IgD-negative memory B cell (primary cell): ENCODE measurements around the gene LMNA. TPM values are rescaled to one million over a fixed set of nuclear protein-coding genes. Genes with fewer than 3 reads are reported as not detected.
"Not testable (repeated sequence)": the region's sequence is repeated elsewhere in the genome, so short reads cannot be mapped to it uniquely, and the experiment has no call there.

Experiments
- H3K27ac Mint-ChIP-seq, 3 donors: one replicate each; pipeline ENCODE4 v1.8.0; 2020 to 2022; ENCODE audit warnings: mild to moderate bottlenecking in 3 of 3, mixed read lengths in 3 of 3, moderate library complexity in 1 of 3
- H3K27me3 Mint-ChIP-seq: one replicate; pipeline ENCODE4 v1.8.0; 2021; ENCODE audit warnings: mixed read lengths
- H3K36me3 Mint-ChIP-seq: one replicate; pipeline ENCODE4 v1.8.0; 2020; ENCODE audit warnings: mild to moderate bottlenecking, mixed read lengths
- H3K4me1 Mint-ChIP-seq, 3 donors: one replicate each; pipeline ENCODE4 v1.8.0; 2020 to 2022; ENCODE audit warnings: mixed read lengths in 3 of 3, mild to moderate bottlenecking in 1 of 3
- H3K4me3 Mint-ChIP-seq, 4 donors: one replicate each; pipeline ENCODE4 v1.8.0; 2020 to 2022; ENCODE audit warnings: mild to moderate bottlenecking in 4 of 4, mixed read lengths in 4 of 4, moderate library complexity in 3 of 4
- H3K9me3 Mint-ChIP-seq, 3 donors: one replicate each; pipeline ENCODE4 v1.8.0; 2020 to 2021; ENCODE audit warnings: mixed read lengths in 3 of 3, mild to moderate bottlenecking in 1 of 3
- polyA plus RNA-seq: library from polyadenylated mRNA; unstranded; fragments of 300-500 nt; fragmentation: Illumina TruSeq; gene quantifications from one replicate; pipeline ENCODE4 v1.2.3, GENCODE V29; 2021

LMNA gene
- polyA plus RNA-seq, 1 donor from 2014 or later, result 5.7 TPM

DNA sequence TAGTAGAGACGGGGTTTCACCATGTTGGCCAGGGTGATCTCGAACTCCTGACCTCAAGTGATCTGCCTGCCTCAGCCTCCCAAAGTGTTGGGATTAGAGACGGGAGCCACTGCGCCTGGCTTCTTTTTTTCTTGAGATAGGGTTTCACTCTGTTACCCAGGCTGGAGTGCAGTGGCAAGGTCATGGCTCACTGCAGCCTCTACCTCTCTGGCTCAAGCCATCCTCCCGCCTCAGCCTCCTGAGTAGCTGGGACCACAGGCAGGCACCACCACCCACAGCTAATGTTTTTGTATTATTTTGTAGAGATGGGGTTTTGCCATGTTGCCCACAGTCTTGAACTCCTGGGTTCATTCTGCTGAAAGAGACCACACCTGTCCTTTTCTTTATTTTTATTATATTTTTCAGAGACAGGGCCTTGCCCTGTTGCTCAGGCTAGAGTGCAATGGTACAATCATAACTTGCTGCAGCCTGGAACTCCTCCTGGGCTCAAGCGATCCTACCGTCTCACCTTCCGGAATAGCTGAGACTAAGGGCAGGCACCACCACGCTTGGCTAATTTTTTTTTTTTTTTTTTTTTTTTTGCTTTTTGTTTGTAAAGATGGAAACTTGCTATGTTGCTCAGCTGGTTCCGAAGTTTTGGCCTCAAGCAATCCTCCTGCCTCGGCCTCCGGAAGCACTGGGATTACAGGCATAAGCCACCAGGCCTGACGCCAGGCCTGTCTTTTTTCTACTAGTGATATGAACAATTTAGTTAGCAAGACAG lies 3.1 kb downstream of the LMNA start:
- peaks cover 33% of the 10 kb centered on the region for H3K27me3 Mint-ChIP-seq

DNA sequence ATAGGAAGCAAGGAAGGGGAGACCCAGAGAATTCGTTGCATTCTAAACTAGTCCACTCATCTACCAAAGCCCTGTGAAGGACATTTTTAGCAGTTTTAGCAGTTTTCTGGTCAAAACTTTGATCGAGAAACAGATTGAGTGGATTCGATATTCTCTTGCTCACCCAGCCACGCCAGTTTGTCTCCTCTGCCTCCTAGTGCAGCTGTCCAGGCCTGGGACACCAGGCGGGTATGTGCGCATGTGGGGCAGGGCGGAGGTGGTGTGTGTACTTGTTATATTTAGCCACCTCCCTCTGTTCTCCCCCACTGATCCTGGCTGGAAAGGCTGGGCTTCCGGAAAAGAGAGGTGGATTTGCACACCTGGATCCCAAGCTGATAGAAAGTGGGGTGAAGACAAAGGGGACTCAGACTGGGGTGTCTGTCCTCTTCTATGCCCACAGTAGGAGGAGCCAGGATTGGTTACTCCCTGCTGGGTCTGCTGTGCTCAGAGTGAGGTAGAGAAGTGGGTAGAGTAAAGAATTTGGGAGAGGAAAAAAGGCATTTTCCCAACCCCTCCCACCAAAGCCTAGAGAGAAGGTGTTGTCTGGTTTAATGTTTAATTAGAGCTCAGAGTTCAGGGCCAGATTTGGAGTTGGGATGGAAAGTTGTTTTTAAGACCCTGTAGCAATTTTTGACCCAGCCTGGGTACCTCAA lies 3.8 kb downstream of the LMNA start:
- Mint-ChIP-seq H3K9me3 (no peaks in the 10 kb centered on the region), H3K4me1 (peaks cover 10 to 19% (median 14%) of the 10 kb centered on the region in 3 donors), H3K27ac (peak overlapping the region in 1 of 3 donors; percentile 60), H3K27me3 (peaks cover 33% of the 10 kb centered on the region), H3K4me3 (no peak overlapping the region), H3K36me3 (peaks cover 1% of the 10 kb centered on the region)

More for the DNA sequence above, 3.1 kb downstream of the LMNA start:
- Mint-ChIP-seq H3K9me3 (no peaks in the 10 kb centered on the region), H3K4me1 (peaks cover 10 to 21% (median 14%) of the 10 kb centered on the region in 3 donors), H3K4me3 (no peak overlapping the region), H3K36me3 (peaks cover 1% of the 10 kb centered on the region), H3K27ac (no peak overlapping the region)

DNA sequence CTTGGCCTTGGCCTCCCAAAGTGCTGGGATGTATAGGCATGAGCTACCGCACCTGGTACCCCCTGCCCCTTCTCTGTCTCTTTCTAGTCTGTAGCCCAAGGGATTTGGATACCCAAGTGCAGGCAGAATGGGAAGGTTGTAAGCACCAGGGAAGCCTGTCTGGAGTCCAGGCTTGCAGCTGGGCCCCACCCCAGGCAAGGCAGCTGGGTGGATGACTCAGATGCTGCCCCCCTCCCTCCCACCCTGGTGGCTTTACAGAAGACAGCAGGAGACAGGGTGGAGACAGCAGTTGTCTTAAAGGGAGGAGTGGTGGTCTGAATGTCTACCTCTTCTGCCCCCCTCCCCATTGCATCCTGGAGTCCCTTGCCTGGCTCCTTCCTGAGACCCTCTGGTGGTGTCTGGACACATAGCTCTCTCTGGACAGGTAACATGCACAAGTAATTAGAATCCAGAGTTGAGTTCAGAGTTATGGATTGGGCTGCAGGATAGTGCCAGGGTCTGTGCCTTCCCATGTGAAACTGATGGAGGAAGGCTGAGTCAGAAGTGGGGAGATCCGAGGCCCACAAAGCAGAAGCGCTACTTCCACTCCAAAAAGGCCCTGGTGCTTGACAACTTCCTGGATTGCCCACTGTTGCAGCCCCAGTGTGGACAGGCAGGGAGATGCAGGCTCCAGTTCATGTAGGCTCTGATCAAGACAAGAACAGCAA lies 5.1 kb downstream of the LMNA start:
- Mint-ChIP-seq H3K36me3 (peaks cover 1% of the 10 kb centered on the region), H3K4me3 (peak overlapping the region in 2 of 4 donors; percentile 5 to 29), H3K9me3 (no peaks in the 10 kb centered on the region), H3K4me1 (peaks cover 9 to 15% (median 11%) of the 10 kb centered on the region in 3 donors), H3K27ac (peak overlapping the region in 1 of 3 donors; percentile 65), H3K27me3 (peaks cover 30% of the 10 kb centered on the region)

DNA sequence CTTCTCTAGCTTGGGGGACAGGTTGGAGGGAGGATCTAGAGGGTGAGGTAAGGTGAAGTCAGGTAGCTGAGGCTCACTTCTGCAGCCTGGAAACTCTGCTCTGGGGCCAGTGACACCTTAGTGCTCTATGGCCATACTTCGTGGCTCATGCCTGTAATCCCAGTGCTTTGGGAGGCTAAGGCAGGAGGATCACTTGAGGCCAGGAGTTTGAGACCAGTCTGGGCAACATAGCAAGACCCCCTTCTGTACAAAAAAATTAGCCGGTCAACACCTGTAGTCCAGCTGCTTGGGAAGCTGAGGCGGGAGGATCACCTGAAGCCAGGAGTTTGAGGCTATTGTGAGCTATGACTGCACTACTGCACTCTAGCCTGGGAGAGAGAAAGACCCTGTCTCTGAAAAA lies 5.8 kb downstream of the LMNA start:
- Mint-ChIP-seq H3K4me3 (no peak overlapping the region), H3K27me3 (peaks cover 23% of the 10 kb centered on the region), H3K36me3 (peaks cover 1% of the 10 kb centered on the region), H3K4me1 (peaks cover 9 to 18% (median 12%) of the 10 kb centered on the region in 3 donors), H3K27ac (peak overlapping the region in 2 of 3 donors; percentile 42 to 65), H3K9me3 (no peaks in the 10 kb centered on the region)

DNA sequence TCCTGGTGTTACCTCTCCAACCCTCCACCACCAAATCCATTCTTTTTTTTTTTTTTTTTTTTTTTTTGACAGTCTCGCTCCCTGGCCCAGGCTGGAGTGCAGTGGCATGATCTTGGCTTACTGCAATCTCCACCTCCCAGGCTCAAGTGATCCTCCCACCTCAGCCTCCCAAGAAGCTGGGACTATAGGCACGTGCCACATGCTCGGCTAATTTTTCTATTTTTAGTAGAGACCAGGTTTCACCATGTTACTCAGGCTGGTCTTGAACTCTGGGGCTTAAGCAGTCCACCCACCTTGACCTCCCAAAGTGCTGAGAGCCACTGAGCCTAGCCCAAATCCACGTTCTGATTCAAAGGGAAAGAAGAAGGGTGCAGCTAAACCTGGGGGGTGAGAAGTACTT lies 6.5 kb downstream of the LMNA start:
- Mint-ChIP-seq H3K27me3 (peaks cover 19% of the 10 kb centered on the region), H3K4me1 (peaks cover 4 to 18% (median 11%) of the 10 kb centered on the region in 3 donors)
- H3K9me3 Mint-ChIP-seq, H3K27ac Mint-ChIP-seq, H3K36me3 Mint-ChIP-seq, H3K4me3 Mint-ChIP-seq: not testable (repeated sequence)

DNA sequence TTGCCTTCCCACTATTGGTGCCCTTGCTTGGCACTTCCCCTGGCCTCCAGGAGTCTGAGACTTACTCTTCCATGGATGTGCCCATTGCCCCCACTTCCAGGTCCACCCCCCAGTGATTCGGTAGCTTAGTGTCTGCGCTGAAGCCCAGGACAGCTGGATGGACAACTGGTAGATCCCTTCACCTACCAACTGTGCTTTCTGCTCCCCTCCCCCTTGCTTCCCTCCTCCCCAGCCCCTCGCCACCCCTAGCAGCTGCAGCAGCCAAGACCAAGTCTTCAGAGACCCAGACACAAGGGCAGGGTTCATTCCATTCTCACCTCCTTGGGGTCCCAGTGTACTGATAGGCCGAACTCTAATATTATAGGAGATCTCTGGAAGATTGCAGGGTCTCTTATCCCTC lies 6.9 kb downstream of the LMNA start:
- Mint-ChIP-seq H3K9me3 (no peaks in the 10 kb centered on the region), H3K36me3 (peaks cover 1% of the 10 kb centered on the region), H3K27me3 (peaks cover 16% of the 10 kb centered on the region), H3K4me3 (no peak overlapping the region), H3K4me1 (peaks cover 4 to 19% (median 13%) of the 10 kb centered on the region in 3 donors), H3K27ac (no peak overlapping the region)

DNA sequence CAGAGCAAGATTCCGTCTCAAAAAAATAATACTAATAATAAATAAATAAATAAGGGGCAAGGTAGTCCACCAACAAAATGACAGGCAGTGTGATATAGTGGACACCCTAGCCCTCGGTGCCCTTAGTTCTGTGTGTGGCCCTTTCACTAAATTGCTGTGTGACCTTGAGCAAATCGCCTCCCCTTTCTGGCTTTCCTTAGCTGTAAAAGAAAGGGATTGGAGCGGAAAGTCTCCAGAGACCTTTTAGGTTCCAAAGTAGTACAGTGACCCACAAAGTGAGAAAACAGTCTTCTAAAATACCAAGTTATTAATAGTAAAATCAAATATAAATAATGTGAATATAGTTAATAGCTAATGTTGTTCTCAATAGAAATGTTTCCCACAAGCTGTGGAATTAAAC lies 7.6 kb downstream of the LMNA start:
- Mint-ChIP-seq H3K27ac (no peak overlapping the region), H3K9me3 (no peaks in the 10 kb centered on the region), H3K36me3 (peaks cover 1% of the 10 kb centered on the region), H3K27me3 (peaks cover 14% of the 10 kb centered on the region), H3K4me1 (peaks cover 6 to 20% (median 16%) of the 10 kb centered on the region in 3 donors), H3K4me3 (no peak overlapping the region)

DNA sequence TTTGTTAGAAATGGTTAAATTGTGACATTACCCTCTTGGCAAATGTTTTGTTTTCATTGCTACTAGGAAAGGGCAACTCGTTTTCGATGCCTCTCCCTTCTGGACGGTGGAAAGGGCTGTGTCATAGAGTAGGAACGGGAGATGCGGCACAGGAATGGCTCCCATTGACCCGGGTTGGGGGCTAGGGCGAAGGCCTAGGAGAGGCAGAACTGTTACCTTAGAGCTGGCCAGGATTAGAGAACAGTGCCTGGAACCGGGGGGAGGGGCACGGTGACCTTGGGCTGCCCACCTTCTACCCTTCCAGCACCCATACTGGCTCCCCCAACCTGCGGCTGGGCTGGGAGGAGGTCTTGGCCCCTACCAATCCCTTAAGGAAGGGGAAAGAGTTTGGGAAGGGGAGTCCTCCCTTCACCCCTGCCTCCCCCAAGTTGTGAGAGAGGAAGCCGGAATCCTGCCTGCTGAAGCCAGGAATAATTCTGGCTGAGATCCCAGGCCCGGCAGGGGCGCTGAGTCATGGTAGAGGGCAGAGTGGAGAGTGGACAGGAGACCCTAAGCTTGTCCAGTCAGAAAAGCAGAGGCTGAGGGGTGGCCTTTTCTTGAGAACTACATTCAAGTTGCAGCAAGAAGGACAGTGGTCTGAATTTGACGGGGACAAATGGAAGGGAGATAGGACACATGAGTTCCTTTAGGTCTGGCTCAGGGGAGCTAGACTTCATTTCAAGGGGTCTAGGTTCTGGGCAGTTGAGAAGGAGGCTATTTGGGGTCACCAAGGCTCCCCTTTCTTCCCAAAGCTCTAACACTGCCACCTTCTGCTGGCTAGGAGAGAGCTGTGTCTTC lies 8.2 kb downstream of the LMNA start:
- Mint-ChIP-seq H3K27ac (peak overlapping the region in 2 of 3 donors; percentile 3 to 64), H3K27me3 (peaks cover 14% of the 10 kb centered on the region), H3K4me1 (peaks cover 10 to 25% (median 19%) of the 10 kb centered on the region in 3 donors)

DNA sequence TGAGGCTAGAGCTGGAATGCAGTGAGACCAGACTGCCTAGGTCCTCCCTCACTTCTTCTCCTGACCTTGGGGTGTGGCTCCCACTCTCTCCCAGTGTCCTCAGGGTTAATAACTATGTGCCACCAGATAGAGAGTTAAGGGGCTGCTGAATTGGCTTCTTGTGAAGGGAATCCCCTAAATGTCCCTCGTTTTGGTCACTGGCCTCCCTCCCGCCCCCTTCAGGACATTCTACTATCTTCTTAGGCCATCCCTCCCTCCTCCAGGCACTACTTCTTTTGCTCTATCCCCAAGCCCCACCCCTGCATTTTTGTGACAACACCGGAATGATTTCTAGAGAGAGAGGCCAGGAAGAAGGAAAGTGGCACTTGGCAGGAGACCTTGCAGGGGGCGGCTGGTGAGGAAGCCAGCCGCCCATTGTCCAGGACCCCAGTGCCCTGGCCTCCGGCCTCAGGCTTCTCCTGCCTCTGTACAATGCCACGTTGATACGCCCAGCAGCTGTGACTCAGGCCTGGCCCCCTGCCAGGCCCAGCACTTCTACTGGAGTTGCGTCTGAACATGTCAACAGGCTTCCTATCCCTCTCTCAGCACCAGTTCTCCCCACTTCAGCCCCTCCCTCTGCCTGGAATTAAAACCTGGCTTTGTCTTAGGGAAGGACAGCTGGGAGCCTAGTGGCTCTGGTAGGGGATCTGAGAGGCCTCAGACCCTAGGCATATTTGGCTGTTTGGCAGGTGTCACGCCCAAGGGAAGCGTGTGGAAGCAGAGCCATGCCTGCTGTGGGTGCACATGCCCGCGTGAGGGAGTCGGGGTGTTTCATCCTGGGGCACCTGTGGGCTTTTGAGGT lies 9.1 kb downstream of the LMNA start:
- Mint-ChIP-seq H3K9me3 (no peaks in the 10 kb centered on the region), H3K27ac (peak overlapping the region in 2 of 3 donors; percentile 3 to 64)

More for the DNA sequence above, 8.2 kb downstream of the LMNA start:
- Mint-ChIP-seq H3K9me3 (no peaks in the 10 kb centered on the region), H3K36me3 (peaks cover 1% of the 10 kb centered on the region), H3K4me3 (peak overlapping the region in 1 of 4 donors; percentile 28)

DNA sequence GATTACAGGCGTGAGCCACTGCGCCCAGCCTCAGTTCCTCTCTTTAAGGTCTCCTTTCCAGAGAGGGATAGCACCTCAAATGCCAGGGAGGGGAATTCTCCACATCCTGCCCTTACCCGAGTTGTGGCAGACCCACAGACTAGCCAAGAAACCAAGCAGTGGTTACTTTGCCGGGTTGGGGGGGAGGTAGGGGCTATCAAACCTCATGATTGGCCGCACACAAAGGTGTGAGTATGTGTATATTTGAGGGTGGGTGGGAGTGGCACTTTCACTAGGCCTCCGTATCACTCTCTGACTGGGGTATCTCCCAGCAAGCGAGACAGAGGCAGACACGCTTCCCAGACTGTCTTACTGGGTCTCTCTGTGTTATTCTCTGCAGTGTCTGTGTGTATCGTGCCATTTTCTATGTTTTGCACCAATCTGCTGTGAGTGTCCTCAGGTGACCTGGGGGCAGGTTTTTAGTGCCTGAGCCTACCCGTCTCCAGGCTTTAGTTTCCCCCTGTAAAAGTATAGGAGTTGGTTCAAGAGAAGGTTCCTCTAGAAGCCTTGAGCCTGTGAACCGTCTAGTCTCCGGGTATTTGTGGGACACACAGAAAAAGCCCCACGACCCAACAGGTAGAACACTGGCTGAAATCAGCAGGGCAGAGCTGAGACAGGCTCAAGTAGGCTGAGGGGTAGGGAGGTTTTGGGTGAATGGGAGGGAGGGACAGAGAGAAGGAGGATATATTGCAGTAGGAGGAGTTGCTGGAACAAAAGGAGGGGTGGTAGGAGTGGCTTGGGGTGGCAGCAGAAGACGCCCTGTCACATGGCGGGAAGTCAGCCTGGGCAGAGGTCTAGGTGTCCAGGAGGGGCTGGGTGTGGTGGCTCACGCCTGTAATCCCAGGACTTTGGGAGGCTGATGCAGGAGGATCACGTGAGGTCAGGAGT lies 10.3 kb downstream of the LMNA start:
- H3K4me3 Mint-ChIP-seq, result peak overlapping the region in 3 of 4 donors; percentile 20 to 33 (median 32)
- H3K4me1 Mint-ChIP-seq, result peaks cover 10 to 28% (median 20%) of the 10 kb centered on the region in 3 donors
- H3K27me3 Mint-ChIP-seq, result peaks cover 12% of the 10 kb centered on the region
- no peaks in the 10 kb centered on the region for H3K9me3 Mint-ChIP-seq
- peaks cover 1% of the 10 kb centered on the region for H3K36me3 Mint-ChIP-seq
- H3K27ac Mint-ChIP-seq, result peak overlapping the region in 2 of 3 donors; percentile 12 to 50

More for the DNA sequence above, 9.1 kb downstream of the LMNA start:
- peaks cover 14% of the 10 kb centered on the region for H3K27me3 Mint-ChIP-seq
- peaks cover 10 to 28% (median 22%) of the 10 kb centered on the region in 3 donors for H3K4me1 Mint-ChIP-seq
- H3K4me3 Mint-ChIP-seq, result peak overlapping the region in 1 of 4 donors; percentile 28
- peaks cover 1% of the 10 kb centered on the region for H3K36me3 Mint-ChIP-seq

DNA sequence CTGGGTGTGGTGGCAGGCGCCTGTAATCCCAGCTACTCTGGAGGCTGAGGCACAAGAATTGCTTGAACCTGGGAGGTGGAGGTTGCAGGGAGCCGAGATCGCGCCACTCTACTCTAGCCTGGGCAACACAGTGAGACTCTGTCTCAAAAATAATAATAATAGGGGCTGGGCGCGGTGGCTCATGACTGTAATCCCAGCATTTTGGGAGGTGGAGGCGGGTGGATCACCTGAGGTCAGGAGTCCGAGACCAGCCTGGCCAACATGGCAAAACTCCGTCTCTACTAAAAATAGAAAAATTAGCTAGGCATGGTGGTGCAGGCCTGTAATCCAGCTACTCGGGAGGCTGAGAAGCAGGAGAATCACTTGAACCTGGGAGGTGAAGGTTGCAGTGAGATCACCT lies 11.0 kb downstream of the LMNA start:
- H3K4me3 Mint-ChIP-seq, H3K9me3 Mint-ChIP-seq, H3K27me3 Mint-ChIP-seq, H3K36me3 Mint-ChIP-seq: not testable (repeated sequence)
- H3K27ac Mint-ChIP-seq, result peak overlapping the region in 2 of 3 donors; percentile 12 to 50
- H3K4me1 Mint-ChIP-seq, result peaks cover 10 to 27% (median 18%) of the 10 kb centered on the region in 3 donors

DNA sequence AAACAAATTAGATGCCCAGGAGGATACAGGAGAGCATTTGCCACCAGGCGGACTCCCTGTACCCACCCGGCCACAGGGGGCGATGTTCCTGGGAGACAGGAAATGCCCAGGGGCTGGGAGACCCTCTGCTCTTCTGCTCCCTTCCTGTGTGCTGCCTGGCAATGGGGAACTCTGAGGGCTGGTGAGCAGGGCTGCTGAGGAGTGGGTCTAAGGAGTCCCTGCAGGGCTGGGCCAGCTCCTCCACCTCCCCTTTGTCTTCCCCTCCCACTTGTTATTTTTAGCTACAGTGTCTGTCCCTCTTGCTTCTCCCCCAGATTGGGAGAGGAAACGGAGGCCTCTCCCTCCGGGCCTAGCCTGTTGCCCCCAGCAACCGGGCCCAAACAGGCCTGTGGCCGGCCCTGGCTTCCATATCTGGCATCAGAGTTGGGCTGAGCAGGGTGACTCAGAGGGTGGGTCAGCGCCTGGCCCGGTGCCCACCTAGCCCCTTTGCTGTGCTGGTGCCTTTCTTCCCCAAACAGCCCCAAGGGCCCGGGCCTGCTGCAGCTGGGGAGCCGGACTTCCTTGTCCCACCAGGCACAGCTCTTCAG lies 11.6 kb downstream of the LMNA start:
- peak overlapping the region in 1 of 3 donors; percentile 7 for H3K27ac Mint-ChIP-seq
- H3K27me3 Mint-ChIP-seq, result peaks cover 9% of the 10 kb centered on the region
- peaks cover under 1% of the 10 kb centered on the region for H3K36me3 Mint-ChIP-seq
- H3K4me3 Mint-ChIP-seq, result peak overlapping the region in 1 of 4 donors; percentile 68
- no peaks in the 10 kb centered on the region for H3K9me3 Mint-ChIP-seq
- H3K4me1 Mint-ChIP-seq, result peaks cover 10 to 26% (median 18%) of the 10 kb centered on the region in 3 donors
